Mucosa of descending colon (tissue), 3 donors: ENCODE results near the gene ADAMTS13. TPM values are rescaled to one million over a fixed set of nuclear protein-coding genes. Genes with fewer than 3 reads are reported as not detected.
A peak's percentile ranks its signal among the peaks of the same experiment; 100 is the strongest.

Experiments used
- ATAC-seq: fragments of 200-7000 bp; cut with Tn5 transposase; one replicate; pipeline ENCODE4 v1.9.1; 2020; ENCODE audit warnings: mild to moderate bottlenecking, moderate library complexity
- DNase-seq, 3 donors: peaks; one replicate each; pipeline ENCODE4 v3.0.0-alpha.2; 2020
- H3K36me3 ChIP-seq: fragments of 200-600 bp; one replicate; pipeline ENCODE4 v1.8.0; 2021; ENCODE audit warnings: low read depth, mild to moderate bottlenecking
- H3K4me1 ChIP-seq: fragments of 200-600 bp; one replicate; pipeline ENCODE4 v1.8.0; 2021; ENCODE audit warnings: low read depth, mild to moderate bottlenecking
- H3K4me3 ChIP-seq: fragments of 200-600 bp; one replicate; pipeline ENCODE4 v1.8.0; 2021; ENCODE audit warnings: mild to moderate bottlenecking
- H3K9me3 ChIP-seq: fragments of 200-600 bp; one replicate; pipeline ENCODE4 v1.8.0; 2021; ENCODE audit warnings: mild to moderate bottlenecking
- CTCF ChIP-seq: fragments of 200-600 bp; IDR thresholded peaks from one replicate; pipeline ENCODE4 v1.8.0; 2022; ENCODE audit warnings: antibody characterized with exemption, mild to moderate bottlenecking
- intact Hi-C, 2 donors: fragments of 100-400 bp; cut with DNase I in 1 of 2; cut with micrococcal nuclease in 1 of 2; formaldehyde crosslinking; loops; one replicate each; pipeline versions ENCODE4 v1.11.0 to v1.11.1; 2022; cut with DNase I, micrococcal nuclease
- total RNA-seq, 3 donors: library from RNA; stranded (reverse); fragmentation: NEBNext Ultra II Directional in 2 of 3; extraction: Animal tissue kit (Norgen Biotek cat#: 25700) in 2 of 3; gene quantifications; one replicate each; pipeline versions ENCODE4 v1.2.1 to v1.2.4, GENCODE V29; 2021 to 2023
- donor health status: DM: no; HTN: no; CAD: no; lungs with moderate emphysema.
- donor health status: DM: no; HTN: no; CAD: no.
- donor health status: DM: no; HTN: yes; CAD: no.

ADAMTS13 gene
- total RNA-seq, 3 donors from 2014 or later, result 3.3 to 5.0 (median 3.6) TPM

- no peaks in the 10 kb centered on the region for H3K36me3 ChIP-seq
- ATAC-seq (no peak), DNase-seq (no peak)
- intact Hi-C loops, result no loop called here
- no peak for TF ChIP-seq CTCF
- H3K9me3 ChIP-seq, result no peaks in the 10 kb centered on the region
- H3K4me1 ChIP-seq, result no peaks in the 10 kb centered on the region
- H3K4me3 ChIP-seq, result no peak overlapping the region
Measured at GRCh38 chr9:133383438-133383837, 38.7 kb upstream of the ADAMTS13 start.

DNA sequence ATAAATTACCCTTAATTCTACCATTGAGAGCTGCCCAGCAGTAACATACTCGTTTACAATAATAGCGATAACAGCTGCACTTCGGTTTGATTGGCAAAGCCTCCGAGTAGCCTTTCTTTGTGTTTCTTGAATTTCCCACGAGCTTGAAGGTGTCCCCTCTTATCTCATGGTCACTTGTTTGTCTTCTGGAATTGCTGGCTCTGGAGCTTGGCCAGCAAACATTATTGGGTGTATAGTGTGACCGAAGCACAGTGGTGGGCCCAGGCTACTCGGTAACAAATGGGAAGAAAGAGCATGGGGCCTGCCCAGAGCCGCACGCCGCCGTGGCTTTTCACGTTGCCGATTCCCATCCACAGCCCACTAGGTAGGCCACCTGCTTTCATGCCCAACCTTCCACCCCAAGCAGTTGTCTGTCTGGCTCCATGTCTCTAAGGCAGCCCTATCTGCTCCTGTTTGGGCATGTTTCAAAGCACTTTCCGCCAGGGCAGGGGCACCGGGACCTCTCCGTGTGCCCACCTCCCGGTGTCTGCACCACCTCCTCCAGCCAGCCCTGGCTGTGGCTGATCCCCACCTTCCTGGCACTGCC is 37.3 kb upstream of the ADAMTS13 start:
- Histone ChIP-seq H3K4me3 (no peak overlapping the region), H3K4me1 (no peaks in the 10 kb centered on the region), H3K36me3 (no peaks in the 10 kb centered on the region), H3K9me3 (no peaks in the 10 kb centered on the region)
- TF ChIP-seq CTCF, result no peak
- intact Hi-C loops, result no loop called here
- ATAC-seq (no peak), DNase-seq (no peak)

DNA sequence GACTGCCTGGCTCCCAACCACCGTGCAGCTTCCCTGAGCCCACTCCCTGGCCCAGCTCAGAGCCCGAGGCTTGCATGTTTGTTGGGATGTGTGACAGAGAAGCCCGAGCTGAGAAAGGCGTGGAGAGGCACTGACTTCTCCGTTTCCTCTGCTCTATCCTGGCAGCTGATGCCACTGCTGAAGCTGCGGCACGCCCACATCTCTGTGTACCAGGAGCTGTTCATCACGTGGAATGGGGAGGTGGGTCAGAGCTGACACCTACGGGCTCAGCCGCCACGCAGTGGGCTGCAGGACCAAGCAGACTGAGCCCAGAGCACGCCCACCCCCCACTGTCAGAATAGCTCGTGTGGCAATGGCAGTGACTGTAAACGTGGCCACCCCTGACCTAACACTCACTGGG is 36.7 kb upstream of the ADAMTS13 start:
- intact Hi-C loops, result no loop called here
- Histone ChIP-seq H3K9me3 (no peaks in the 10 kb centered on the region), H3K36me3 (no peaks in the 10 kb centered on the region), H3K4me3 (no peak overlapping the region), H3K4me1 (no peaks in the 10 kb centered on the region)
- DNase-seq (no peak), ATAC-seq (no peak)
- TF ChIP-seq CTCF, result no peak

- Histone ChIP-seq H3K4me1 (no peaks in the 10 kb centered on the region), H3K36me3 (no peaks in the 10 kb centered on the region), H3K4me3 (no peak overlapping the region), H3K9me3 (no peaks in the 10 kb centered on the region)
- ATAC-seq (no peak), DNase-seq (peak in 1 of 3 donors; percentile 11)
- TF ChIP-seq CTCF, result no peak
- intact Hi-C loops, result no loop called here
Measured at GRCh38 chr9:133386338-133386737, 35.8 kb upstream of the ADAMTS13 start.

- no peak for ATAC-seq
- no peak for TF ChIP-seq CTCF
- no peaks in the 10 kb centered on the region for H3K4me1 ChIP-seq
- intact Hi-C loops, result no loop called here
- H3K36me3 ChIP-seq, result no peaks in the 10 kb centered on the region
- DNase-seq, result no peak
- H3K4me3 ChIP-seq, result no peak overlapping the region
- no peaks in the 10 kb centered on the region for H3K9me3 ChIP-seq
Measured at GRCh38 chr9:133387680-133388079, 34.5 kb upstream of the ADAMTS13 start.

- DNase-seq (no peak), ATAC-seq (no peak)
- intact Hi-C loops, result no loop called here
- H3K4me3 ChIP-seq, result no peak overlapping the region
- no peaks in the 10 kb centered on the region for H3K9me3 ChIP-seq
- no peaks in the 10 kb centered on the region for H3K36me3 ChIP-seq
- no peak for TF ChIP-seq CTCF
- H3K4me1 ChIP-seq, result no peaks in the 10 kb centered on the region
Measured at GRCh38 chr9:133389025-133389557, 33.1 kb upstream of the ADAMTS13 start.
